ENCODE results near the gene OSBP2. TPM values are rescaled to one million over a fixed set of nuclear protein-coding genes. Genes with fewer than 3 reads are reported as not detected.

The OSBP2 gene
- total and polyA plus RNA-seq, 10 of the 15 experiments (the other 5 are each of a cell fraction or from before 2014, with no cell fraction given) = 0.11 to 7.7 (median 3.6) TPM

- ChIA-PET RAD21 (ENCODE audit: unreplicated experiment) (no interaction called here), POLR2A (no interaction called here), CTCF (no interaction called here), SMC1A (ENCODE audit: uncharacterized antibody, unreplicated experiment) (no interaction called here)
- FAIRE-seq (no peak), DNase-seq (ENCODE audit: low read depth, low spot score) (no peak), ATAC-seq (no peak)
- Histone ChIP-seq H4K20me1 (ENCODE audit: control insufficient read depth, insufficient read depth) (no peaks in the 10 kb centered on the region), H3K36me3 (ENCODE audit: control insufficient read depth in 2 of 2, insufficient read depth in 2 of 2, low read length in 1 of 2) (no peaks in the 10 kb centered on the region), H3K79me2 (ENCODE audit: control insufficient read depth, insufficient read depth, low read length) (no peaks in the 10 kb centered on the region), H3K27ac (ENCODE audit: control insufficient read depth, insufficient read depth) (no peak overlapping the region), H3K27me3 (replicated peaks in 1 of 2; ENCODE audit: control insufficient read depth in 2 of 2, insufficient read depth in 2 of 2, low read length in 1 of 2) (no peaks in the 10 kb centered on the region), H2AFZ (ENCODE audit: control insufficient read depth, low read depth, low read length) (no peak overlapping the region), H3K4me3 (no peak overlapping the region), H3K4me1 (ENCODE audit: control insufficient read depth, insufficient read depth, low read length) (no peaks in the 10 kb centered on the region), H3K9me3 (replicated peaks; ENCODE audit: control insufficient read depth, insufficient read depth, low read length) (no peaks in the 10 kb centered on the region), H3K4me2 (ENCODE audit: control insufficient read depth, insufficient read depth) (no peak overlapping the region), H3K9ac (ENCODE audit: control insufficient read depth, insufficient read depth, low read length) (no peak overlapping the region)
- 35% methylated on average over 17 of the region's 17 CpGs for WGBS (ENCODE audit: insufficient coverage, insufficient replicate concordance, low lambda C conversion rate, missing lambda C conversion rate)
- intact Hi-C loops (cut with micrococcal nuclease; ENCODE audit: unreplicated experiment) (no loop called here), in situ Hi-C loops (cut with MboI) (no loop called here)
- TF ChIP-seq ZNF274 (IDR thresholded peaks at IDR 0.05; ENCODE audit: insufficient read depth, insufficient read length) (no peak), STAT3 (IDR thresholded peaks at IDR 0.05; ENCODE audit: low read depth, low read length) (no peak), PAX8 (IDR thresholded peaks at IDR 0.05) (no peak)
- BruUV-seq (replicated peaks) = no TSS peak
Observed at GRCh38 chr22:30875481-30876215, 181.0 kb downstream of the OSBP2 start.

- ChIA-PET RAD21 (ENCODE audit: unreplicated experiment) (no interaction called here), CTCF (no interaction called here), POLR2A (no interaction called here), SMC1A (ENCODE audit: uncharacterized antibody, unreplicated experiment) (no interaction called here)
- ATAC-seq (no peak), DNase-seq (ENCODE audit: low read depth, low spot score) (no peak), FAIRE-seq (no peak)
- Histone ChIP-seq H3K79me2 (ENCODE audit: control insufficient read depth, insufficient read depth, low read length) (no peaks in the 10 kb centered on the region), H3K4me3 (no peak overlapping the region), H4K20me1 (ENCODE audit: control insufficient read depth, insufficient read depth) (no peaks in the 10 kb centered on the region), H3K9ac (ENCODE audit: control insufficient read depth, insufficient read depth, low read length) (no peak overlapping the region), H2AFZ (ENCODE audit: control insufficient read depth, low read depth, low read length) (no peak overlapping the region), H3K4me2 (ENCODE audit: control insufficient read depth, insufficient read depth) (no peak overlapping the region), H3K27ac (ENCODE audit: control insufficient read depth, insufficient read depth) (no peak overlapping the region), H3K9me3 (replicated peaks; ENCODE audit: control insufficient read depth, insufficient read depth, low read length) (no peaks in the 10 kb centered on the region), H3K27me3 (replicated peaks in 1 of 2; ENCODE audit: control insufficient read depth in 2 of 2, insufficient read depth in 2 of 2, low read length in 1 of 2) (no peaks in the 10 kb centered on the region), H3K36me3 (ENCODE audit: control insufficient read depth in 2 of 2, insufficient read depth in 2 of 2, low read length in 1 of 2) (no peaks in the 10 kb centered on the region), H3K4me1 (ENCODE audit: control insufficient read depth, insufficient read depth, low read length) (no peaks in the 10 kb centered on the region)
- intact Hi-C loops (cut with micrococcal nuclease; ENCODE audit: unreplicated experiment) (no loop called here), in situ Hi-C loops (cut with MboI) (no loop called here)
- no peak for TF ChIP-seq STAT3 (IDR thresholded peaks at IDR 0.05; ENCODE audit: low read depth, low read length)
- no peak for TF ChIP-seq MXI1 (IDR thresholded peaks at IDR 0.05; ENCODE audit: low read depth, low read length)
- TF ChIP-seq PKNOX1 (IDR thresholded peaks at IDR 0.05) = no peak
- no peak for TF ChIP-seq TAF1 (IDR thresholded peaks at IDR 0.05; ENCODE audit: borderline replicate concordance, low read depth, low read length)
- TF ChIP-seq POU2F2 (IDR thresholded peaks at IDR 0.05; ENCODE audit: borderline replicate concordance, low read depth, low read length) = no peak
- no peak for TF ChIP-seq HDAC6 (IDR thresholded peaks at IDR 0.05; ENCODE audit: unreplicated experiment)
- TF ChIP-seq ZNF622 (IDR thresholded peaks at IDR 0.05) = no peak
- TF ChIP-seq E4F1 (IDR thresholded peaks at IDR 0.05; ENCODE audit: borderline replicate concordance, partially characterized antibody) = no peak
- TF ChIP-seq RAD21 (IDR thresholded peaks at IDR 0.05; ENCODE audit: insufficient read depth, low read depth, low read length) = no peak
- TF ChIP-seq ZZZ3 (IDR thresholded peaks at IDR 0.05; ENCODE audit: control insufficient read depth, insufficient read length, low read depth) = no peak
- TF ChIP-seq KAT2A (conservative IDR thresholded peaks at IDR 0.05; ENCODE audit: control insufficient read depth, low read depth, low read length) = no peak
- no TSS peak for BruUV-seq (replicated peaks)
- WGBS (ENCODE audit: insufficient coverage, insufficient replicate concordance, low lambda C conversion rate, missing lambda C conversion rate) = 11% methylated on average over 9 of the region's 9 CpGs
Observed at GRCh38 chr22:30876221-30876751, 181.6 kb downstream of the OSBP2 start.
